Measurements from ENCODE around the gene RAPGEF5.

Gene RAPGEF5

GRCh38 chr7:22167482-22167881 is 189.5 kb downstream of the RAPGEF5 start:
- in situ Hi-C loops (cut with MboI; ENCODE audit: low sequenced_read_pairs), result no loop called here

- in situ Hi-C loops (cut with MboI; ENCODE audit: low sequenced_read_pairs), result no loop called here
Observed at GRCh38 chr7:22166928-22167327, 190.0 kb downstream of the RAPGEF5 start.

- in situ Hi-C loops (cut with MboI; ENCODE audit: low sequenced_read_pairs), result no loop called here
Observed at GRCh38 chr7:22159341-22159740, 197.6 kb downstream of the RAPGEF5 start.

- in situ Hi-C loops (cut with MboI; ENCODE audit: low sequenced_read_pairs), result no loop called here
Observed at GRCh38 chr7:22157552-22157951, 199.4 kb downstream of the RAPGEF5 start.

GRCh38 chr7:22156205-22156604 is 200.7 kb downstream of the RAPGEF5 start:
- in situ Hi-C loops (cut with MboI; ENCODE audit: low sequenced_read_pairs), result no loop called here

GRCh38 chr7:22154143-22154529 is 202.8 kb downstream of the RAPGEF5 start:
- in situ Hi-C loops (cut with MboI; ENCODE audit: low sequenced_read_pairs), result no loop called here

- in situ Hi-C loops (cut with MboI; ENCODE audit: low sequenced_read_pairs), result no loop called here
Observed at GRCh38 chr7:22153432-22154142, 203.4 kb downstream of the RAPGEF5 start.

- in situ Hi-C loops (cut with MboI; ENCODE audit: low sequenced_read_pairs), result no loop called here
Observed at GRCh38 chr7:22152690-22153089, 204.3 kb downstream of the RAPGEF5 start.

- in situ Hi-C loops (cut with MboI; ENCODE audit: low sequenced_read_pairs), result no loop called here
Observed at GRCh38 chr7:22151901-22152300, 205.1 kb downstream of the RAPGEF5 start.

GRCh38 chr7:22150221-22150620 is 206.7 kb downstream of the RAPGEF5 start:
- in situ Hi-C loops (cut with MboI; ENCODE audit: low sequenced_read_pairs), result no loop called here

GRCh38 chr7:22147868-22148267 is 209.1 kb downstream of the RAPGEF5 start:
- in situ Hi-C loops (cut with MboI; ENCODE audit: low sequenced_read_pairs), result no loop called here

- in situ Hi-C loops (cut with MboI; ENCODE audit: low sequenced_read_pairs), result no loop called here
Observed at GRCh38 chr7:22146961-22147512, 209.9 kb downstream of the RAPGEF5 start.

GRCh38 chr7:22144950-22145349 is 212.0 kb downstream of the RAPGEF5 start:
- in situ Hi-C loops (cut with MboI; ENCODE audit: low sequenced_read_pairs), result no loop called here

- in situ Hi-C loops (cut with MboI; ENCODE audit: low sequenced_read_pairs), result no loop called here
Observed at GRCh38 chr7:22143491-22143890, 213.5 kb downstream of the RAPGEF5 start.

- in situ Hi-C loops (cut with MboI; ENCODE audit: low sequenced_read_pairs), result no loop called here
Observed at GRCh38 chr7:22142572-22142971, 214.4 kb downstream of the RAPGEF5 start.

GRCh38 chr7:22141355-22141754 is 215.6 kb downstream of the RAPGEF5 start:
- in situ Hi-C loops (cut with MboI; ENCODE audit: low sequenced_read_pairs), result no loop called here

- in situ Hi-C loops (cut with MboI; ENCODE audit: low sequenced_read_pairs), result no loop called here
Observed at GRCh38 chr7:22140578-22140977, 216.4 kb downstream of the RAPGEF5 start.

GRCh38 chr7:22138886-22139285 is 218.1 kb downstream of the RAPGEF5 start:
- in situ Hi-C loops (cut with MboI; ENCODE audit: low sequenced_read_pairs), result no loop called here

- in situ Hi-C loops (cut with MboI; ENCODE audit: low sequenced_read_pairs), result no loop called here
Observed at GRCh38 chr7:22138106-22138505, 218.8 kb downstream of the RAPGEF5 start.

- in situ Hi-C loops (cut with MboI; ENCODE audit: low sequenced_read_pairs), result no loop called here
Observed at GRCh38 chr7:22137466-22137865, 219.5 kb downstream of the RAPGEF5 start.

- in situ Hi-C loops (cut with MboI; ENCODE audit: low sequenced_read_pairs), result no loop called here
Observed at GRCh38 chr7:22137026-22137425, 219.9 kb downstream of the RAPGEF5 start.

- in situ Hi-C loops (cut with MboI; ENCODE audit: low sequenced_read_pairs), result no loop called here
Observed at GRCh38 chr7:22129819-22130580, 227.0 kb downstream of the RAPGEF5 start.
